ENCODE results near the gene KDM2B. TPM values are rescaled to one million over a fixed set of nuclear protein-coding genes. Genes with fewer than 3 reads are reported as not detected.
"Not testable (repeated sequence)": the region's sequence is repeated elsewhere in the genome, so short reads cannot be mapped to it uniquely, and the experiment has no call there.

The KDM2B gene
- total RNA-seq: 26.1 TPM

- DNase-seq: peak; percentile 22
Measured at GRCh38 chr12:121580959-121581685, at the start of gene KDM2B. KDM2B (minus strand) TSS chr12:121581023; CDS start chr12:121580911, 112 bp downstream.

GRCh38 chr12:121628536-121628935, 47.7 kb upstream of the KDM2B start:
- no peak for DNase-seq

DNA sequence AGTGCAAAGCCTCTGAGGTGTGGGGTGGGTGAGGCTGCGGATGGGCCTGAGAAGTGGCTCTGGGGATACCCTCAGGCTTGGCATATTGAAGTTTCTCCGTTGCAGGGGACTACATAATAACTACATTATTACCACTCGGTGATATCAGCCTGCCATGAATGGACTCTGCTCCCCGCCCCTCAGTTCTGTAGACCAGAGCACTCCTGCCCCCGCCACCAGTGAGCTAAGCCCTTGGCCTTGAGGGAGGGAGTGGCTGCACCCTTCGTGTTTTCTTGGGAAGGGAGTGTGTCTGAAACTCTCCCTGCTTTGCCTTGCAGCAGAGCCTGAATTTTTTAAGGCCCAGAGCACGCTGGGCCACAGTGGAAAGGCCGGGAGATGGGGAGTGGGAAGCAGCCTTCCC, 47.2 kb upstream of the KDM2B start:
- no peak for DNase-seq

GRCh38 chr12:121626853-121627640, 46.2 kb upstream of the KDM2B start:
- peak; percentile 36 for DNase-seq

DNA sequence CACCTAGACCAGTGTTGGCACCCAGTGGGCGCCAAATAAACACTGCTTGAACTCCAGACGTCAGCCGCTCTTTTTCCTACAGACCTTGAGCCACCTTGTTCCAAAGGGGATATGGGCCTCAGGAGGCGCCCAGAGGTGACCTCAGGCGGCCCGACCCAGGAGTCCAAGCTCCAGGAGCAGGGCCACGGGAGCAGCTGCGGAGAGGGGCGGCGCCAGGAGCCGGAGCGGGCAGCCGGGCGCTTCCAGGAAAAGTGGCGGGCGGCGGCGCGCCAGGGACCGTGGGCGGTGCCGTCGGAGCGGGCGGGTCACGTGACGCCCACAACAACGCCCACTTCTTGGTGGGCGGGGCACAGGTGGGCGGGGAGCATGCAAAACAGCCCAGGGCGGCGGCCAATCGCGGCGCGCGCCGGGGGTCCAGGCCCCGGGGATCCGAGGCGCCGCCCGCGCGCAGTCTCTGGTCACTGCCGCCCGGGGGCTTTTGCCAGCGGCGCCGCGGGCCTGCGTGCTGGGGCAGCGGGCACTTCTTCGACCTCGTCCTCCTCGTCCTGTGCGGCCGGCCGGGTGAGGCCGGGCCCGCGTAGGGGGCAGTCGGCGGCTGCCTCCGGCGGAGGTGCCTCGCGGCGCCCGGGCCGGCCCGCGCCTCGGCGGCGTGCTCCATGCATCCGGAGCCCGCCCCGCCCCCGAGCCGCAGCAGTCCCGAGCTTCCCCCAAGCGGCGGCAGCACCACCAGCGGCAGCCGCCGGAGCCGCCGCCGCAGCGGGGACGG, 45.4 kb upstream of the KDM2B start, which contains the start of gene ORAI1:
TSS of gene ORAI1 (plus strand) at position 444 of the 766 bp plus-strand sequence.
- peak; percentile 84 for DNase-seq

GRCh38 chr12:121620333-121620891, 39.6 kb upstream of the KDM2B start:
- DNase-seq: no peak

DNA sequence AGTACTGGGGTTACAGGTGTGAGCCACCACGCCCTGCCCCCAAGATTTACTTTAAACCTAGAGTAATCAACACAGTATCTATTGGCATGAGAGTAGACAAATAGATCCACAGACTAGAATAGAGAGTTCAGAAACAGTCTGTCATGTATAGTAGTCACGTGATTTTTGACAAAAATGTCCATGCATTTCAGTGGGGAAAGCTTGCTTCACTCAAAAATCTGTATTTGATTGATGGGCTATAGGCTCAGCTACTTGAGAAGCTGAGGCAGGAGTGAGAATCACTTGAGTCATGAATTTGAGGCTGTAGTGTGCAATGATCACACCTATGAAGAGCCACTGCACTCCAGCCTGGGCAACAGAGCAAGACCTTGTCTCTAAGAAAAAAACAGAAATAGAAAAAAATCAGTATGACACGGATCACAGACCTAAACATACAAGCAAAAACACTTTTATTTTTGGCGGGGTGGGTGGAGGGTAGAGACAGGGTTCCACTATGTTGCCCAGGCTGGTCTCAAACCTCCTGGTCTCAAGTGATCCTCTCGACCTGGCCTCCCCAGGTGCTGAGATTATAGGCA, 37.9 kb upstream of the KDM2B start:
- no peak for DNase-seq

GRCh38 chr12:121614872-121615467, 34.1 kb upstream of the KDM2B start:
- DNase-seq: no peak

DNA sequence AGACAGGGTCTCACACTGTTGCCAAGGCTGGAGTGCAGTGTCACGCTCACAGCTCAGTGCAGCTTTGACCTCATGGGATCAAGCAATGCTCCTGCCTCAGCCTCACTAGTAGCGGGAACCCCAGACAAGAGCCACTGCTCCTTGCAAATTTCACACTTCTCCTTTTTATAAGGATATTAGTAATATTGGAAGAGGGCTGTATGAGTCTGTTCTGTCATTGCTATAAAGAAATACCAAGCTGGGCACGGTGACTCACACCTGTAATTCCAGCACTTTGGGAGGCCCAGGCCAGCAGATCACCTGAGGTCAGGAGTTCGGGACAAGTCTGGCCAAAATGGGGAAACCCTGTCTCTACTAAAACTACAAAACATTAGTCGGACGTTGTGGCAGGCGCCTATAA, 32.6 kb upstream of the KDM2B start:
- DNase-seq: no peak

DNA sequence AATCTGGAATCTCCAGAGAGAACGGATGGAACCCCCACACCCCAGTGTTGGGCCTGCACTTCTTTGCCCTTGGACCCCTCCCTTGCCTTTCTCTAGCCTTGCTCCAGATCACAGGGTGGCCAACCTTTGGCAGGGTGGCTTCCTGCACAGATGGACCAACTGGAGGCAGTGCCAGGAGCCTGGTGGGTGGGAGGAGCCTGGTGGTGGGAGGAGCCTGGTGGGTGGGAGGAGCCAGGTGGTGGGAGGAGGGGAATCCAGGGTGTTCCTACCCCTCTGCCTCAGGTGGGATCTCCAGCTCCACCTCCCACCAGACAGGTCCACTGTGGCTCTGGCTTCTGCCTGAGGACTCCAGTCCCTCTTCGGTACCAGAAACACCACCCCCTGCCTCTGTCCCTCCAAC, 30.5 kb upstream of the KDM2B start:
- no peak for DNase-seq

- no peak for DNase-seq
Measured at GRCh38 chr12:121610239-121611149, 29.7 kb upstream of the KDM2B start.

DNA sequence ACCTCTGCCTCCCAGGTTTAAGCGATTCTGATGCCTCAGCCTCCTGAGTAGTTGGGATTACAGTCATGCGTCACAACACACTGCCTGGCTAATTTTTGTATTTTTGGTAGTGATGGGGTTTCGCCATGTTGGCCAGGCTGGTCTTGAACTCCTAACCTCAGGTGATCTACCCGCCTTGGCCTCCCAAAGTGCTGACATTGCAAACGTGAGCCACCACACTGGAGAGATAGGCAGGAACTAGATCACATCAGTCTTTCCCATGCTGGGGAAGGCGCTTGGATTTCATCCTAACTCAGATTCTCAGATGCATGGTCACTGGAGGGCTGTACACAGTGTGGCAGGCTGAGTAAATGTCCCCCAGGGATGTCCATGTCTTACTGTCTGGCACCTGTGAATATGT, 27.5 kb upstream of the KDM2B start:
- no peak for DNase-seq

DNA sequence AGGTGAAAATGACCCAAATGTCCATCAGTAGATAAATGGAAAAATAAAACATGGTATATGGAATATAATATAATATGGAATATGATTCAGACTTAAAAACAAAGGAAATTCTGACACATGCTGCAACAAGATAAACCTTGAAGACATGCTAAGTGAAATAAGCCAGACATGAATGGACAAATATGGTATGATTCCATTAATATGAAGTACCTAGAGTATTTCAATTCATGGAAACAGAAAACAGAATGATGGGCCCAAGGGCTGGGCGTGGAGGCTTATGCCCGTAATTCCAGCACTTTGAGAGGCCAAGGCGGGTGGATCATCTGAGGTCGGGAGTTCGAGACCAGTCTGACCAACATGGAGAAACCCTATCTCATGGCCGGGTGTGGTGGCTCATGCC, 22.8 kb upstream of the KDM2B start:
- DNase-seq: no peak

DNA sequence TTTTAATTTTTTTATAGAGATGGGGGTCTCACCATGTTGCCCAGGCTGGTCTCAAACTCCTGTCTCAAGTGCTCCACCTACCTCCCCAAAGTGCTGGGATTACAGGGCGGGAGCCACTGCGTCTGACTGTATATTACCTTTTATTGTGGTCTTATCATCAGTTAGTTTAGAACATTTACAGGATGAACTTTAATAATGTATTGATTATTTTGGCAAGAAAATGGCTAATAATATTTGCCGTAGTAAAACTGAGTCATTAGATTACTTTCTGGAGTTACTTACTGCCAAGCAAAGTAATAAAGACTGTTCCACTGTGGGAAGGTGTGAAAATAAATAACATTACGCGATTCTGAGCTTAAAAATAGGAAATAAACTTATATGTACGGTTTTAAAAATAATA, 21.9 kb upstream of the KDM2B start:
- no peak for DNase-seq

DNA sequence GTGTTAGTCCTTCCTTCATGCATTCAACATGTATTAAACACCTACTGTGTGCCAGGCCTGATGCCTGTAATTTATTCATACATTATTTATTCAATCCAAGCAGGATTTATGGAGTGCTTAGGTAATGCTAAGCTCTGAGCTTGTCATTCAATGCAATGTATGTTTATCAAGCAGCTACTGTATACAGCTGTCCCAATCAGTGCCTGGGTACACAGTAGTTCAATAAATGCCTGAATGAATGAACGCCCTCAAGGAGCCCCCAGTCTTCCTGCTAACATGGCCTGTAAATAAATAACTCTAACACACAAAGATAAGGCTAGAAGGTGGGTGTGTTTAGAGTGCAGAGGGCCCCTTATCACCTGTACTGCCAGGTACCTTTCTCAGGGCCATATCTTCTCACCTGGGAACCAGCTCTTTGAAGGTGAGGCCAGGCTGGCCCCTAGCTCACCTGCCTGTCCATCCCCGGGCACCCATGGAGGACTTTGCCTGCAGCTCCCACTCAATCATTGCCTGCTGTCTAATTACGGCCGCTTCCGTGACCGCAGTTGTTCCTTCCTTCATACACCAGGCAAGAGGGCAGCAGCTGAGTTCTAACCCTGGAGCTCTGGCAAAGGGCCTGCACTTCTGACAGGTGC, 20.0 kb upstream of the KDM2B start:
- DNase-seq: no peak

DNA sequence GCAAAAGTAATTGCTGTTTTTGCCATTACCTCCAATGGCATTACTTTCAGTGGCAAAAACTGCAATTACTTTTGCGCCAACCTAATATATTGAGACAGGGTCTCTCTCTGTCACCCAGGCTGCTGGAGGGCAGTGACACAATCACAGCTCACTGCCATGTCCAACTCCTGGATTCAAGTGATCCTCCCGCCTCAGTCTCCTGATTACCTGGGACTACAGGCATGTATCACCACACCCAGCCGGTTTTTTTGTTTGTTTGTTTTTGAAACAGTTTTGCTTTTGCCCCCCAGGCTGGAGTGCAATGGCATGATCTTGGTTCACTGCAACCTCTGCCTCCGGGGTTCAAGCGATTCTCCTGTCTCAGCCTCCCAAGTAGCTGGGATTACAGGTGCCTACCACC, 15.7 kb upstream of the KDM2B start:
- DNase-seq: no peak

DNA sequence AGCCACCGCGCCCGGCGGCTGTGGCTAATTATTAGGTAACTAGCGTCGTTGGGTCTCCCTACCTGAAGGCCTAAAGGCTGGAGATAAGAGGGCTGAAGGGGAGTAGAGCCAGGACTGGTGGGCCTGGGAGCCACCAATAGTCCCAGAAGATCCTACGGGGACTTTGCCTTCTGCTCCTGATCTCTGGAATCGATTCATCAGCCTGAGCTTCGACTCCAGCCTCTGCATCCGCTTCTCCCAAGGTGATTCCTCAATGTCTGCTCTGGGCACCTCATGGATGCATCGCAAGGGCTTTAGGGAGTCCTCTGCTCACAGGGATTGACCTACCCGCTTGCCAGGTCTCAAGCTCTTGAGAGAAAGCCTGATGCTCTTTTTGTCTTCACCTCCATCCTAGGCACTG, 14.7 kb upstream of the KDM2B start:
- no peak for DNase-seq

- DNase-seq: no peak
Measured at GRCh38 chr12:121592320-121592719, 11.5 kb upstream of the KDM2B start.

DNA sequence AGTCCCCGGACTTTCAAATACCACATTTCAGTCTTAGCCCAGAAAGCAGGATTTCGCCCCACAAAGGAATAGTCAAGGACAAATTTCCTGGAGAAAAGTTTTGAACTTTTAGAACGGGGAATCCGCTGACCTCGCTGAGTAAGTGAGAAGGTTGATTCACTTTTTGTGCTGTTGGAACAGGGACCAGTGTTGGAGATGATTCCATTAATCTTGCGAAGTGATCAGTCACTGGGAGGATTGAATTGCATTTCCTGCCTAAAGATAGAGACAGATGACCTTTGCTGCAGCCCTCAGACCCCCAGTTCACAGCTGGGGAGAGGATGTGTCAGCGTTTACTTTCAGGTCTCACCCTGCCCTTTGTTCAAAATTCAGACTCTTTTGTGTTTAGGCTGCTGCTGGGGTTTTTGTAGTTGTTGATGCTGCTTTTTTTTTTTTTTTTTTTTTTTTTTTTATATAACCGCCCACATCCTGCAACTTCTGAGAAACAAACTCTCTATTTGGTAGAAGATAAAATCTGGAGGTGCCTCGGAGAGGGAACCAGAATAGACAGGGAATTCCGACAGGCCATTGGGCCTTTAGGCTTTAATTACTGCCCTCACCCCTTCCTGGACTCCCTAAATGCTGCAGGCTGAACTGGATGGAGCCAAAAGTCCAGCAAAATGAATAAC, 9.8 kb upstream of the KDM2B start:
- DNase-seq: no peak

- DNase-seq: not testable (repeated sequence)
Measured at GRCh38 chr12:121584885-121585284, 4.1 kb upstream of the KDM2B start.
